Mesendoderm (in vitro differentiated cells): ENCODE data around the gene BICD1.

Source experiments
- DNase-seq: peaks from one replicate; pipeline ENCODE4 v3.0.0; 2013
- H2AK5ac ChIP-seq: 2 replicates; pipeline ENCODE4 v1.6.1; 2013; ENCODE audit warnings: low read length, inconsistent platforms
- H2BK120ac ChIP-seq: 2 replicates; pipeline ENCODE4 v1.6.1; 2013; ENCODE audit warnings: low read depth, mild to moderate bottlenecking, low read length, moderate library complexity, mixed read lengths
- H2BK15ac ChIP-seq: replicated peaks from 2 replicates; pipeline ENCODE4 v1.6.1; 2013; ENCODE audit warnings: low read depth, mild to moderate bottlenecking, moderate library complexity
- H2BK5ac ChIP-seq: 2 replicates; pipeline ENCODE4 v1.6.1; 2013; ENCODE audit warnings: low read length, inconsistent platforms
- H3K18ac ChIP-seq: 2 replicates; pipeline ENCODE4 v1.6.1; 2013; ENCODE audit warnings: mild to moderate bottlenecking, low read length, mixed read lengths
- H3K23ac ChIP-seq: one replicate; pipeline ENCODE4 v1.6.1; 2013; ENCODE audit warnings: low read length
- H3K27ac ChIP-seq: 2 replicates; pipeline ENCODE4 v1.5.1; 2013; ENCODE audit warnings: low read depth, mild to moderate bottlenecking, inconsistent platforms, low read length, moderate library complexity
- H3K27me3 ChIP-seq: 2 replicates; pipeline ENCODE4 v1.6.1; 2013; ENCODE audit warnings: low read length, control low read depth, mild to moderate bottlenecking, inconsistent platforms; ENCODE audit not compliant: insufficient read depth, poor library complexity
- H3K36me3 ChIP-seq: 2 replicates; pipeline ENCODE4 v1.6.1; 2013; ENCODE audit warnings: low read length, inconsistent platforms; ENCODE audit not compliant: control insufficient read depth, insufficient read depth
- H3K4ac ChIP-seq: one replicate; pipeline ENCODE4 v1.6.1; 2013; ENCODE audit warnings: low read depth, mild to moderate bottlenecking, low read length, moderate library complexity
- H3K4me1 ChIP-seq: 2 replicates; pipeline ENCODE4 v1.6.1; 2013; ENCODE audit warnings: low read depth, low read length, inconsistent platforms; ENCODE audit not compliant: control insufficient read depth
- H3K4me2 ChIP-seq: 2 replicates; pipeline ENCODE4 v1.6.1; 2013; ENCODE audit warnings: low read length
- H3K4me3 ChIP-seq: 2 replicates; pipeline ENCODE4 v1.5.1; 2013; ENCODE audit warnings: mild to moderate bottlenecking, low read length
- H3K56ac ChIP-seq: one replicate; pipeline ENCODE4 v1.6.1; 2013; ENCODE audit warnings: low read length
- H3K79me1 ChIP-seq: 2 replicates; pipeline ENCODE4 v1.6.1; 2013; ENCODE audit warnings: low read length, inconsistent platforms
- H3K79me2 ChIP-seq: 2 replicates; pipeline ENCODE4 v1.6.1; 2013; ENCODE audit warnings: mild to moderate bottlenecking, low read length; ENCODE audit not compliant: control insufficient read depth, insufficient read depth
- H3K9ac ChIP-seq: 2 replicates; pipeline ENCODE4 v1.6.1; 2013; ENCODE audit warnings: low read length, inconsistent platforms
- H4K5ac ChIP-seq: one replicate; pipeline ENCODE4 v1.6.1; 2013; ENCODE audit warnings: low read length
- H4K8ac ChIP-seq: one replicate; pipeline ENCODE4 v1.6.1; 2013; ENCODE audit warnings: low read depth, mild to moderate bottlenecking, control low read depth, low read length, moderate library complexity
- WGBS: extraction: QIAGEN DNeasy Blood & Tissue Kit; methylation state at CpG from one replicate; pipeline ENCODE4 v1.1.7; 2013; ENCODE audit warnings: low lambda C conversion rate, missing lambda C conversion rate; ENCODE audit not compliant: insufficient coverage; ENCODE audit errors: extremely low coverage; 5-methylcytosine and 5-hydroxymethylcytosine counted together

The BICD1 gene

GRCh38 chr12:32208355-32208754 lies 101.7 kb downstream of the BICD1 start:
- no CpG with 5 or more reads among the region's 2 CpGs for WGBS
- Histone ChIP-seq H3K79me1 (peaks cover 4% of the 10 kb centered on the region), H3K18ac (no peak overlapping the region), H3K79me2 (no peaks in the 10 kb centered on the region), H3K36me3 (no peaks in the 10 kb centered on the region), H2BK15ac (no peak overlapping the region), H3K27ac (no peak overlapping the region), H3K9ac (no peak overlapping the region), H3K4me1 (no peaks in the 10 kb centered on the region), H3K4me3 (no peak overlapping the region), H3K27me3 (no peaks in the 10 kb centered on the region), H2BK5ac (no peak overlapping the region), H3K23ac (no peak overlapping the region), H3K56ac (no peak overlapping the region), H3K4ac (no peak overlapping the region), H3K4me2 (no peak overlapping the region), H2AK5ac (no peak overlapping the region), H4K5ac (no peak overlapping the region), H4K8ac (no peak overlapping the region), H2BK120ac (no peak overlapping the region)
- DNase-seq = no peak

DNA sequence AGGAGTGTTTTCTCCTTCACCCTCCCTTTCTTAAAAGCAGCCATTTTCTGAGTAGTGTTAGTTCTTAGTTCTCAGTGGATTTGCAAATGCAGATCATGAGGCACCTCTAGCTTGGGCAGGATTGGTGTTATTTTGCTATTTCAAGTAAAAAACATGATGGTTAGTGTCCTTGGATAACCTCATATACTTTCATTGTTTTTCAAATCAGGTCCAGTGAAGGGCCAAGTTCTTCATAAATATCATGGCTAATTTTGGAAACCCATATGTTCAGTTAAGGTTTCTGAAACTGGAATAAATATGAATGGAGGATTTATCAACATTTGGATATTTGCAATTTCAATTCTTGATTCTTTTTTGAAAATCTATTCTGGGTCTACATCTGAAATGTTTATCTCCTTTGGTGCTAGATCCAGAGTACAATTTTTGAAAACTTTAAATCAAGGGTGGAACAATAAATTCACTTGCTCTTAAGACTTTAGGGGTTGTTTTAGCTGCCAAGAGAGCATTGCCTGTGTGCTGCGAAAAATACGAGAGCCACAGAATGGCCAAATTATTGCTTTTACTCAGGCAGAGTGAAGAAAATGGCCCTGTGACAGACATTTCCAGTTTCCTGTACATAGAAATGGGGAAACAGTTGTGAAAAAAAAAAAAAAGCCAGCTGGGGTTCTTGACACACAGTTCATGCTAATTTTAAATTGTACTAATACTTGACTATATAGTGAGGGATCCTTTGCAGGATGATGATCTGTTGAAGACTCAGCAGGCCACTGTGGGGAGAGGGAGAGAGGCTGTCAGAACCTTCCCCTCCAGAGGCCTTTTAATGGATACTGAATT lies 104.6 kb downstream of the BICD1 start:
- H3K4me3 ChIP-seq = no peak overlapping the region
- H3K27ac ChIP-seq = no peak overlapping the region

GRCh38 chr12:32211900-32212156 lies 105.2 kb downstream of the BICD1 start:
- WGBS = no CpG with 5 or more reads among the region's 2 CpGs
- H3K79me1 ChIP-seq = peaks cover under 1% of the 10 kb centered on the region
- no peak overlapping the region for H3K4me2 ChIP-seq
- H4K8ac ChIP-seq = no peak overlapping the region
- no peak overlapping the region for H2BK120ac ChIP-seq
- H3K79me2 ChIP-seq = no peaks in the 10 kb centered on the region
- no peak for DNase-seq
- no peak overlapping the region for H3K23ac ChIP-seq
- H2BK15ac ChIP-seq = no peak overlapping the region
- no peak overlapping the region for H3K27ac ChIP-seq
- H3K4me1 ChIP-seq = no peaks in the 10 kb centered on the region
- H2AK5ac ChIP-seq = no peak overlapping the region
- H3K4me3 ChIP-seq = no peak overlapping the region
- peaks cover 2% of the 10 kb centered on the region for H3K36me3 ChIP-seq
- H3K56ac ChIP-seq = no peak overlapping the region
- H3K4ac ChIP-seq = no peak overlapping the region
- H2BK5ac ChIP-seq = no peak overlapping the region
- H3K27me3 ChIP-seq = no peaks in the 10 kb centered on the region
- no peak overlapping the region for H4K5ac ChIP-seq
- H3K9ac ChIP-seq = no peak overlapping the region
- no peak overlapping the region for H3K18ac ChIP-seq

More for the DNA sequence above, 104.6 kb downstream of the BICD1 start:
- Histone ChIP-seq H2BK5ac (no peak overlapping the region), H3K4me1 (no peaks in the 10 kb centered on the region), H4K8ac (no peak overlapping the region), H3K27me3 (no peaks in the 10 kb centered on the region), H2BK120ac (no peak overlapping the region), H3K4me2 (no peak overlapping the region), H3K23ac (no peak overlapping the region), H3K18ac (no peak overlapping the region), H3K56ac (no peak overlapping the region), H4K5ac (no peak overlapping the region), H3K79me1 (no peaks in the 10 kb centered on the region), H3K79me2 (no peaks in the 10 kb centered on the region), H3K4ac (no peak overlapping the region), H2BK15ac (no peak overlapping the region), H3K36me3 (no peaks in the 10 kb centered on the region), H3K9ac (no peak overlapping the region), H2AK5ac (no peak overlapping the region)
- no CpG with 5 or more reads among the region's 2 CpGs for WGBS
- DNase-seq = no peak

DNA sequence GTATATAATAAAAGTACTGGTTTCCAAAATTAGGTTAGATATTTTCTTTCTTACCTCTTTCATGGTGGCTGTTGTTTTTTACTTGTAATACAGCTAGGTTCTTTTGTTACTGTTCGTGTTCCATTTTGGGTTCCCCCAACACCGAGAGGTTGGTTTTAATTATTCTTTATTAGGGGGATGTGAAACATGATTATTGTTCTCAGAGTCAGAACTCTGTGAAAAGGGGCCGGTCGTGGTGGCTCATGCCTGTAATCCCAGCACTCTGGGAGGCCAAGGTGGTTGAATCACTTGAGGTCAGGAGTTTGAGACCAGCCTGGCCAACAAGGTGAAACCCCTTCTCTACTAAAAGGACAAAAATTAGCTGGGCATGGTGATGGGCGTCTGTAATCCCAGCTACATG lies 108.1 kb downstream of the BICD1 start:
- DNase-seq = no peak
- Histone ChIP-seq H3K4me1 (no peaks in the 10 kb centered on the region), H3K9ac (no peak overlapping the region), H3K4me3 (no peak overlapping the region), H3K36me3 (peaks cover 2% of the 10 kb centered on the region), H3K4ac (no peak overlapping the region), H3K27ac (no peak overlapping the region), H3K18ac (no peak overlapping the region), H4K5ac (no peak overlapping the region), H3K27me3 (no peaks in the 10 kb centered on the region), H3K79me1 (peaks cover 2% of the 10 kb centered on the region), H4K8ac (no peak overlapping the region), H2BK120ac (no peak overlapping the region), H2BK15ac (no peak overlapping the region), H3K4me2 (no peak overlapping the region), H3K56ac (no peak overlapping the region), H2AK5ac (no peak overlapping the region), H3K23ac (no peak overlapping the region), H3K79me2 (no peaks in the 10 kb centered on the region), H2BK5ac (no peak overlapping the region)
- no CpG with 5 or more reads among the region's 5 CpGs for WGBS

DNA sequence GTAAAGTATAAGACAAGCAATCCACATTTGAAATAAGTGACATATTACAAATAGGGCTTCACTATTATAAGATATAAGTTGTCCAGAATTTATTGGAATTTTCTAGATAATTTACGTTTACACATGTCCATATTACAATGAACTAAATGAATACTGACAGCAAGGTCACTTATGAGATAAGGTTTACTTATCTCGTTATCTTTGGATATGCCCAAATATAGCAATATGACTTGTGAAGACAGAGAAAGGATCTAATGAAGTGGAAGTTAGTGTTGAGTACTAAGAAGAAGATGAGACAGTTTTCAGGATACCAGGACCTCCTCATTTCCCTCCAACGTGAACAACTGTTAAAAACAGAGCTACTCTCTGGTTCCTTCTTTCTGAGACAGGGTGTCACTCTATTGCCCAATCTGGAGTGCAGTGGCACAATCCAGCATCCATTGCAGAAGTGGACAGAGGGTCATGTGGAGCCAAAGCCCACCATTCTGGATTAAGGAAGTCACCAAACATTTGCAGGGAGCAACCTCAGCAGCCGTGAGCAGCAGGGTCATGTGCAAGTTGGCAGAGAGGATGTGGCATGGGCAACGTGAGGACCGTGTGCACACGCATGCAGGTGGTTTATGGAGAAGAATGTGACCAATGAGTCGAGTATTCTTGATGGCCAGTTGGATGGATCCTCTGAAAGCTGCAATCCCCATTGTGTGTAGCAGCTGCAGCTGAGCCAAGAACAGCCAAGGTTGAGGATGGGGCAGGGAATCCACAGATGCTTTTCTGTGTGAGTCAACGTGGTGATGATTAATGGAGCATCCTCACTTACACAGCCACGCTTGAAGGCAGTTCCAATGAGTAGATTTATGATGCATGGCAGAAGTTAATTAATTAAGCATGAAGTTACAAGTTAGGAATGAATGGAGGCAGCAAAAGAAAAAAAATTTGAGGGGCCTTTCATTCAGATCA lies 111.0 kb downstream of the BICD1 start:
- DNase-seq = no peak
- no peak overlapping the region for H3K27ac ChIP-seq

More for the DNA sequence above, 111.0 kb downstream of the BICD1 start:
- peaks cover 2% of the 10 kb centered on the region for H3K36me3 ChIP-seq
- no peak overlapping the region for H2BK15ac ChIP-seq
- no peak overlapping the region for H2BK5ac ChIP-seq
- H3K56ac ChIP-seq = no peak overlapping the region
- H3K4me2 ChIP-seq = no peak overlapping the region
- H3K79me2 ChIP-seq = no peaks in the 10 kb centered on the region
- no peak overlapping the region for H4K8ac ChIP-seq
- H3K23ac ChIP-seq = no peak overlapping the region
- no peak overlapping the region for H2AK5ac ChIP-seq
- no peak overlapping the region for H2BK120ac ChIP-seq
- no CpG with 5 or more reads among the region's 10 CpGs for WGBS
- no peaks in the 10 kb centered on the region for H3K27me3 ChIP-seq
- no peak overlapping the region for H3K9ac ChIP-seq
- H3K4ac ChIP-seq = no peak overlapping the region
- no peak overlapping the region for H4K5ac ChIP-seq
- H3K4me1 ChIP-seq = no peaks in the 10 kb centered on the region
- H3K4me3 ChIP-seq = no peak overlapping the region
- H3K18ac ChIP-seq = no peak overlapping the region
- peaks cover 2% of the 10 kb centered on the region for H3K79me1 ChIP-seq
